B cell (primary cell): ENCODE measurements around the gene ZFYVE9. TPM values are rescaled to one million over a fixed set of nuclear protein-coding genes. Genes with fewer than 3 reads are reported as not detected.

Experiments used
- ATAC-seq: fragments of 200-7000 bp; cut with Tn5 transposase; one replicate; pipeline ENCODE4 v1.10.0; 2021; ENCODE audit warnings: low read depth, mild to moderate bottlenecking, moderate number of reproducible peaks, moderate library complexity
- CTCF ChIA-PET: fragments of 350-600 bp; sonication (Branson Sonifier 250); formaldehyde crosslinking; loops from one replicate; lab custom pipeline; 2021; ENCODE audit warnings: antibody characterized with exemption, inconsistent platforms; lab: Charles Lee
- POLR2A ChIA-PET: fragments of 350-600 bp; sonication (Branson Sonifier 250); formaldehyde crosslinking; loops from one replicate; lab custom pipeline; 2021; ENCODE audit warnings: antibody characterized with exemption; lab: Charles Lee
- DNase-seq: peaks from one replicate; pipeline ENCODE4 v3.0.0; 2013
- H2AFZ ChIP-seq: 2 replicates; pipeline ENCODE4 v1.6.1; 2012; ENCODE audit warnings: mild to moderate bottlenecking, low read depth, low read length; ENCODE audit not compliant: insufficient read depth, poor library complexity, severe bottlenecking
- H3K27ac ChIP-seq, 2 donors: 1 replicate in 1 of 2; 2 replicates in 1 of 2; pipeline ENCODE4 v1.5.1; 2012 to 2013; ENCODE audit warnings: low read length in 2 of 2, mild to moderate bottlenecking in 2 of 2, moderate library complexity in 1 of 2
- H3K27me3 ChIP-seq, 4 experiments: fragments of 200-600 bp in 1 of 4; sonication (generic) in 1 of 4; replicated peaks in 1 of 4; 1 replicate in 2 of 4; 2 replicates in 2 of 4; pipeline versions ENCODE4 v1.6.1 to v1.7.0; 2013 to 2016; ENCODE audit warnings: low read length in 3 of 4, mild to moderate bottlenecking in 2 of 4, mixed read lengths in 1 of 4, moderate library complexity in 1 of 4; ENCODE audit not compliant: insufficient read depth in 4 of 4, control insufficient read depth in 3 of 4; ENCODE audit errors: control extremely low read depth in 1 of 4
- H3K36me3 ChIP-seq, 2 experiments: replicated peaks in 1 of 2; 1 replicate in 1 of 2; 2 replicates in 1 of 2; pipeline versions ENCODE4 v1.6.1 to v1.7.1; 2013; ENCODE audit warnings: low read length in 1 of 2; ENCODE audit not compliant: insufficient read depth in 2 of 2, control insufficient read depth in 1 of 2; ENCODE audit errors: control extremely low read depth in 1 of 2, extremely low read depth in 1 of 2
- H3K4me1 ChIP-seq, 2 donors: fragments of 200-600 bp in 1 of 2; sonication (generic) in 1 of 2; 1 replicate in 1 of 2; 2 replicates in 1 of 2; pipeline versions ENCODE4 v1.5.1 to v1.6.1; 2013 to 2017; ENCODE audit warnings: low read length in 2 of 2; ENCODE audit not compliant: control insufficient read depth in 2 of 2, insufficient read depth in 2 of 2
- H3K4me2 ChIP-seq: replicated peaks from 2 replicates; pipeline ENCODE3; 2012; ENCODE audit warnings: mild to moderate bottlenecking, low read depth, low read length; ENCODE audit not compliant: poor library complexity, severe bottlenecking
- H3K4me3 ChIP-seq, 5 experiments: fragments of 200-600 bp in 1 of 5; sonication (generic) in 1 of 5; 1 replicate in 3 of 5; 2 replicates in 2 of 5; pipeline versions ENCODE4 v1.5.1 to v1.7.0; 2011 to 2016; ENCODE audit warnings: low read length in 4 of 5, mild to moderate bottlenecking in 4 of 5, low read depth in 2 of 5, control low read depth in 1 of 5, moderate library complexity in 1 of 5; ENCODE audit not compliant: insufficient read depth in 1 of 5; ENCODE audit errors: control extremely low read depth in 1 of 5, extremely low read depth in 1 of 5
- H3K79me2 ChIP-seq: fragments of 200-600 bp; sonication (generic); one replicate; pipeline ENCODE4 v1.6.0; 2016; ENCODE audit warnings: low read length; ENCODE audit not compliant: control insufficient read depth, insufficient read depth
- H3K9ac ChIP-seq: fragments of 200-600 bp; sonication (generic); 2 replicates; pipeline ENCODE4 v1.6.1; 2017; ENCODE audit warnings: mild to moderate bottlenecking, low read length, moderate library complexity
- H3K9me3 ChIP-seq, 3 donors: one replicate each; pipeline versions ENCODE4 v1.6.1 to v1.7.1; 2013; ENCODE audit warnings: low read length in 2 of 3; ENCODE audit not compliant: control insufficient read depth in 2 of 3, insufficient read depth in 1 of 3; ENCODE audit errors: control extremely low read depth in 1 of 3
- H4K20me1 ChIP-seq: 2 replicates; pipeline ENCODE4 v1.6.0; 2012; ENCODE audit warnings: mild to moderate bottlenecking, low read length; ENCODE audit not compliant: insufficient read depth, control insufficient read depth, poor library complexity, severe bottlenecking
- H3K27ac Mint-ChIP-seq: one replicate; pipeline ENCODE4 v1.8.0; 2021; ENCODE audit warnings: mixed read lengths
- H3K27me3 Mint-ChIP-seq: one replicate; pipeline ENCODE4 v1.8.0; 2021; ENCODE audit warnings: mixed read lengths
- H3K4me1 Mint-ChIP-seq: one replicate; pipeline ENCODE4 v1.8.0; 2021; ENCODE audit warnings: mixed read lengths
- H3K4me3 Mint-ChIP-seq: one replicate; pipeline ENCODE4 v1.8.0; 2021; ENCODE audit warnings: mixed read lengths
- H3K9me3 Mint-ChIP-seq: one replicate; pipeline ENCODE4 v1.8.0; 2022; ENCODE audit warnings: mixed read lengths; ENCODE audit not compliant: insufficient read depth
- CTCF ChIP-seq: fragments of 200-600 bp; IDR thresholded peaks from one replicate; pipeline ENCODE4 v1.8.0; 2022; ENCODE audit warnings: antibody characterized with exemption, mild to moderate bottlenecking
- EZH2 ChIP-seq: IDR thresholded peaks from 2 replicates; pipeline ENCODE4 v1.6.1; 2012; ENCODE audit warnings: borderline replicate concordance, low read depth, mild to moderate bottlenecking, moderate library complexity, low read length; ENCODE audit not compliant: insufficient read depth, poor library complexity, severe bottlenecking
- whole genome bisulfite sequencing: methylation state at CpG from one replicate; pipeline ENCODE4 v1.1.5; 2013; ENCODE audit warnings: missing lambda C conversion rate; ENCODE audit not compliant: insufficient coverage; 5-methylcytosine and 5-hydroxymethylcytosine counted together
- intact Hi-C: fragments of 100-400 bp; cut with micrococcal nuclease; formaldehyde crosslinking; loops from one replicate; pipeline ENCODE4 v1.10.0; 2022
- polyA plus RNA-seq: library from polyadenylated mRNA; depleted of rRNA; stranded (reverse); fragments of >200 nt; gene quantifications from 2 replicates; pipeline ENCODE4 v1.2.3, GENCODE V29; 2012
- total RNA-seq, 2 donors: library from RNA; stranded (reverse); fragments of 120-200 nt in 1 of 2; gene quantifications; 1 replicate in 1 of 2; 2 replicates in 1 of 2; pipeline versions ENCODE4 v1.2.3 to v1.2.4, GENCODE V29; 2013 to 2022

ZFYVE9 gene
- total and polyA plus RNA-seq, 2 donors (not counting 1 experiment from before 2014, with no cell fraction given) = 0.16 to 3.3 TPM

DNA sequence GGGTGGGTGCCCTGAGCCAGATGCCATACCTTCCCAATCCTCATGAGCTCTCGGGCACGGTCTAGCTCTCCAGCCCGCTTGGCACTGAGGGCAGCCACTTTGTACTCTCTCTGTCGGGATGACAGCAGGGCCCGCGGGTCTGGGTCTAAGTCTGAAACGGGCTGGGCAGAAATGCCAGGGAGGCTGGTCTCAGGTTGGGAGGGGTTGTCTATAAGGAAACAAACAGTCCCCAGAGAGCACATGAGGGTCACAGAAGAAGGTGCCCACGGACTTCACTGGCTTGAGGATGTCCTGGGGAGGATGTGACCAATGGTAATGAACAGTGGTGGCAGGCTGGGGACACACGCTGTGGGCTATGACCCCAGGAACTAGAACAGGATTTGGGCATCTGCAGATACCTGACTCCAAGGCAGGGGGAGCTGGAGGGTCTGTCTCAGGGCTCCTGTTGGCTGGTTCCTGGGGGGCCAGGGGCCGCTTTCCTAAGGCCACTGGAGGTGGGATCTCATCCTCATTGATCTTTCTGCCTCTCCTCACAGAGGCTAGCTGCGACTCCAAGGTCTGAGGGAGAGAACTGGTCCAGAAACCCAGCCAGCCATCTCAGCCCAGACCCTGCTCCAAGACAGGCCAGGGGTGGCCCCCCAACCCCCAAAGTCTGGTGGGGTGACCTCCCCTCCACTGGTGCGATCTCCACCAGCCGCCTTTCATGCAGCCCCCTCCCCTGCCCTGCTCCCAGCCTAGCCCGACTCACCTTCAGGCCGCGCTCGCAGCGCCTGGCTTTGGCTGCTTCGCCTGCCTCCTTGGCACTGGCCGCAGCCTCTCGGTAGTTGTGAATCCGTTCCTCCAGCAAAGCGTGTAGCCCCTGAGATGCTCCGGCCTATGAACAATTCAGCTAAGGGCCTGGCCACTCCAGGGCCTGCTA is 218.0 kb downstream of the ZFYVE9 start:
- Histone ChIP-seq H3K4me1 (peaks cover 6 to 11% of the 10 kb centered on the region in 2 donors), H3K4me3 (no peak overlapping the region), H3K27ac (no peak overlapping the region), H2AFZ (no peak overlapping the region), H4K20me1 (peaks cover 29% of the 10 kb centered on the region), H3K79me2 (peaks cover 17% of the 10 kb centered on the region), H3K9ac (no peak overlapping the region), H3K4me2 (no peak overlapping the region), H3K36me3 (peaks cover 2 to 84% of the 10 kb centered on the region in 2 experiments), H3K27me3 (no peaks in the 10 kb centered on the region), H3K9me3 (no peaks in the 10 kb centered on the region)
- CTCF ChIA-PET = no interaction called here
- POLR2A ChIA-PET = no interaction called here
- intact Hi-C loops = loop anchor here (10.0 kb wide), 2 partner anchors 655 to 1585 kb away; partner anchors contain the start of genes IFT25 and LRRC42
- Mint-ChIP-seq H3K27ac (no peak overlapping the region), H3K4me1 (peaks cover 10% of the 10 kb centered on the region), H3K27me3 (no peaks in the 10 kb centered on the region), H3K9me3 (no peaks in the 10 kb centered on the region), H3K4me3 (no peak overlapping the region)
- no peak for ATAC-seq
- 96% methylated on average over 20 of the region's 24 CpGs for WGBS
- DNase-seq = no peak
- TF ChIP-seq EZH2 (no peak), CTCF (no peak)

DNA sequence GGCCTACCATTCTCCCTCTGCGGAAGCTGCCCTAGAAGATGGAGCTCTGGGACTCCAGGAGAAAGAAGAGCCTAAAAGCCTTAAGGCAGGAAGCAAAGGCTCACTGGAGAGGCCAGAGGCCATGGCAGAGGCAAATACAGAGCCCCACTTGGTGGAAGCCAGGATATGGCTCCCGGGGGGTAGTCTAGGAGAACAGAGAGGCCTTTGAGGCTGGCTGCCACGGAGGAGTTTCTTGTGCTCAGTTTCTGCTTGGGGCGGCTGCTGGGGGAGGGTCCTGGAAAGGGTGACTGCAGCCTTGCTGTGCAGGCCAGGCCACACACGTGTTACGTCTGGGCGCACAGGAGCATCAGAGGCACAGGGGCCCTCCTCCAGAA is 218.7 kb downstream of the ZFYVE9 start:
- H3K4me1 ChIP-seq = peaks cover 11 to 16% of the 10 kb centered on the region in 2 donors
- intact Hi-C loops = loop anchor here (10.0 kb wide), 2 partner anchors 654 to 1584 kb away; partner anchors contain the start of genes IFT25 and LRRC42

More for the DNA sequence above, 218.7 kb downstream of the ZFYVE9 start:
- ATAC-seq (no peak), DNase-seq (no peak)
- peaks cover 2 to 78% of the 10 kb centered on the region in 2 experiments for H3K36me3 ChIP-seq
- no peak overlapping the region for H2AFZ ChIP-seq
- ChIA-PET POLR2A (no interaction called here), CTCF (no interaction called here)
- H3K4me3 ChIP-seq = no peak overlapping the region
- Mint-ChIP-seq H3K27ac (no peak overlapping the region), H3K4me3 (no peak overlapping the region), H3K4me1 (peaks cover 17% of the 10 kb centered on the region), H3K9me3 (no peaks in the 10 kb centered on the region), H3K27me3 (no peaks in the 10 kb centered on the region)
- H3K27me3 ChIP-seq = no peaks in the 10 kb centered on the region
- no peak for TF ChIP-seq CTCF
- TF ChIP-seq EZH2 = no peak
- no peaks in the 10 kb centered on the region for H3K9me3 ChIP-seq
- H4K20me1 ChIP-seq = peaks cover 29% of the 10 kb centered on the region
- WGBS = 98% methylated on average over 7 of the region's 7 CpGs
- peaks cover 24% of the 10 kb centered on the region for H3K79me2 ChIP-seq
- H3K9ac ChIP-seq = no peak overlapping the region
- H3K4me2 ChIP-seq = no peak overlapping the region
- H3K27ac ChIP-seq = no peak overlapping the region
